PC-9 (cell line): ENCODE measurements around the gene SYT8.

ENCODE experiments used
- EZH2 ChIP-seq: fragments of 200-600 bp; sonication (generic); IDR thresholded peaks from 2 replicates; pipeline ENCODE4 v1.8.0; 2017; ENCODE audit warnings: antibody characterized with exemption, low read depth
- TF ChIP-seq, protein P1 (sequence below): fragments of 200-600 bp; sonication (generic); conservative IDR thresholded peaks from 2 replicates; pipeline ENCODE4 v1.6.1; 2017; ENCODE audit warnings: mixed run types, antibody characterized with exemption, mild to moderate bottlenecking, moderate library complexity

DNA sequence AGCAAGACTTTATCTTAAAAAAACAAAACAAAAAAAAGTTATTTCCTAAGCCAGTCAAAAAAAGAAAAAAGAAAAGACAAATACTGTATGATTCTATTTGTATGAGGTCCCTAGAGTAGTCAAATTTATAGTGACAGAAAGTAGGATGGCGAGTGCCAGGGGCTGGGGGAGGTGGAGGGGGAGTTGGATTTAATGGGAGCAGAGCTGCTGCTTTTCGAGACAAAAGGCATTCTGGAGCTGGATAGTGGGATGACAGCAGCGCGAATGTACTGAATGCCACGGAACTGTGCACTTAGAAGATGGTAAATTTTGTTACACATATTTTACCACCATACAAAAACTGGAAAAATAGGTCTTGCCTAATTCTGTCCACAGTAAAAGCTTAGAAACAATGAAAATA is 17.8 kb upstream of the SYT8 start:
- TF ChIP-seq, protein P1, sequence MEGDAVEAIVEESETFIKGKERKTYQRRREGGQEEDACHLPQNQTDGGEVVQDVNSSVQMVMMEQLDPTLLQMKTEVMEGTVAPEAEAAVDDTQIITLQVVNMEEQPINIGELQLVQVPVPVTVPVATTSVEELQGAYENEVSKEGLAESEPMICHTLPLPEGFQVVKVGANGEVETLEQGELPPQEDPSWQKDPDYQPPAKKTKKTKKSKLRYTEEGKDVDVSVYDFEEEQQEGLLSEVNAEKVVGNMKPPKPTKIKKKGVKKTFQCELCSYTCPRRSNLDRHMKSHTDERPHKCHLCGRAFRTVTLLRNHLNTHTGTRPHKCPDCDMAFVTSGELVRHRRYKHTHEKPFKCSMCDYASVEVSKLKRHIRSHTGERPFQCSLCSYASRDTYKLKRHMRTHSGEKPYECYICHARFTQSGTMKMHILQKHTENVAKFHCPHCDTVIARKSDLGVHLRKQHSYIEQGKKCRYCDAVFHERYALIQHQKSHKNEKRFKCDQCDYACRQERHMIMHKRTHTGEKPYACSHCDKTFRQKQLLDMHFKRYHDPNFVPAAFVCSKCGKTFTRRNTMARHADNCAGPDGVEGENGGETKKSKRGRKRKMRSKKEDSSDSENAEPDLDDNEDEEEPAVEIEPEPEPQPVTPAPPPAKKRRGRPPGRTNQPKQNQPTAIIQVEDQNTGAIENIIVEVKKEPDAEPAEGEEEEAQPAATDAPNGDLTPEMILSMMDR: no peak
- TF ChIP-seq EZH2: no peak
